Calu3 (cell line): ENCODE data around the gene DSE. TPM values are rescaled to one million over a fixed set of nuclear protein-coding genes. Genes with fewer than 3 reads are reported as not detected.

Experiments
- BruUV-seq: library from RNA; stranded (reverse); fragments of 400-500 nt; replicated peaks from 2 replicates; lab custom pipeline; 2021; lab: Mats Ljungman, UMichigan
- CTCF ChIA-PET: fragments of 300-600 bp; sonication (Branson Sonifier 250); formaldehyde crosslinking; loops from one replicate; lab custom pipeline; 2022; ENCODE audit warnings: antibody characterized with exemption; lab: Charles Lee
- DNase-seq: peaks from one replicate; pipeline ENCODE4 v3.0.0; 2022
- H3K27ac Mint-ChIP-seq: one replicate; pipeline ENCODE4 v1.8.0; 2022; ENCODE audit warnings: mixed read lengths; ENCODE audit not compliant: unreplicated experiment
- H3K27me3 Mint-ChIP-seq: one replicate; pipeline ENCODE4 v1.8.0; 2022; ENCODE audit warnings: mixed read lengths; ENCODE audit not compliant: unreplicated experiment
- H3K36me3 Mint-ChIP-seq: one replicate; pipeline ENCODE4 v1.8.0; 2022; ENCODE audit warnings: mild to moderate bottlenecking, moderate library complexity, mixed read lengths; ENCODE audit not compliant: insufficient read depth, unreplicated experiment
- H3K4me1 Mint-ChIP-seq: one replicate; pipeline ENCODE4 v1.8.0; 2022; ENCODE audit warnings: mild to moderate bottlenecking, low read depth, mixed read lengths; ENCODE audit not compliant: unreplicated experiment
- H3K4me3 Mint-ChIP-seq: one replicate; pipeline ENCODE4 v1.8.0; 2022; ENCODE audit warnings: mild to moderate bottlenecking, low read depth, moderate library complexity, mixed read lengths; ENCODE audit not compliant: unreplicated experiment
- H3K9me3 Mint-ChIP-seq: one replicate; pipeline ENCODE4 v1.8.0; 2022; ENCODE audit warnings: low read depth, mixed read lengths; ENCODE audit not compliant: unreplicated experiment
- intact Hi-C: fragments of 100-400 bp; cut with micrococcal nuclease; formaldehyde crosslinking; loops from one replicate; pipeline ENCODE4 v1.10.0; 2022; ENCODE audit not compliant: unreplicated experiment
- total RNA-seq: library from RNA; stranded (reverse); gene quantifications from 2 replicates; pipeline ENCODE4 v1.2.3, GENCODE V29; 2022
- TF ChIP-seq, protein P1 (sequence below): fragments of 200-600 bp; IDR thresholded peaks from one replicate; pipeline ENCODE4 v1.8.0; 2022; ENCODE audit warnings: antibody characterized with exemption; ENCODE audit not compliant: unreplicated experiment

Gene DSE
- total RNA-seq, 1 experiment from 2014 or later, result 43.8 TPM

DNA sequence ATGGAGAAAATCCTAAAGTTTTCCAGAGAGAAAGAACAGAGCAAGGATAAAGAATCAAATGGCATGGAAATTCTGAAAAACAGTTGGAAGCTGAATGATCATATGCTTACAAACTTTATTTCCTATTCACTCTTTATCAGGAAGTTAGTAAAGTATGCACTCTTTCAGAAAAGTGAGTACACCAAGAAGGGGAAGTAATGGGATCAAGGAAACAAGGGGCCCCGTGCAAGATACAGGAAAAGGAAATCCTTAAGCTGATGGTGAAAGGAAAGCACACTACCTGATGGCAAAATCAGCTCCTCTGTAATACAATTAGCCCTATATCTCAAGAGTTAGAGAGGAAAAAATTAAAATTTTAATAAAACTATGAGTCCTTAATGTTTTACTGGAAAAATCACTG lies 104.4 kb downstream of the DSE start:
- Mint-ChIP-seq H3K27ac (no peak overlapping the region), H3K4me1 (peaks cover 31% of the 10 kb centered on the region), H3K4me3 (no peak overlapping the region), H3K36me3 (no peaks in the 10 kb centered on the region), H3K9me3 (no peaks in the 10 kb centered on the region), H3K27me3 (no peaks in the 10 kb centered on the region)
- no TSS peak for BruUV-seq
- TF ChIP-seq, protein P1, sequence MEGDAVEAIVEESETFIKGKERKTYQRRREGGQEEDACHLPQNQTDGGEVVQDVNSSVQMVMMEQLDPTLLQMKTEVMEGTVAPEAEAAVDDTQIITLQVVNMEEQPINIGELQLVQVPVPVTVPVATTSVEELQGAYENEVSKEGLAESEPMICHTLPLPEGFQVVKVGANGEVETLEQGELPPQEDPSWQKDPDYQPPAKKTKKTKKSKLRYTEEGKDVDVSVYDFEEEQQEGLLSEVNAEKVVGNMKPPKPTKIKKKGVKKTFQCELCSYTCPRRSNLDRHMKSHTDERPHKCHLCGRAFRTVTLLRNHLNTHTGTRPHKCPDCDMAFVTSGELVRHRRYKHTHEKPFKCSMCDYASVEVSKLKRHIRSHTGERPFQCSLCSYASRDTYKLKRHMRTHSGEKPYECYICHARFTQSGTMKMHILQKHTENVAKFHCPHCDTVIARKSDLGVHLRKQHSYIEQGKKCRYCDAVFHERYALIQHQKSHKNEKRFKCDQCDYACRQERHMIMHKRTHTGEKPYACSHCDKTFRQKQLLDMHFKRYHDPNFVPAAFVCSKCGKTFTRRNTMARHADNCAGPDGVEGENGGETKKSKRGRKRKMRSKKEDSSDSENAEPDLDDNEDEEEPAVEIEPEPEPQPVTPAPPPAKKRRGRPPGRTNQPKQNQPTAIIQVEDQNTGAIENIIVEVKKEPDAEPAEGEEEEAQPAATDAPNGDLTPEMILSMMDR, result no peak
- CTCF ChIA-PET, result no interaction called here
- DNase-seq, result no peak
- intact Hi-C loops, result no loop called here

- DNase-seq, result no peak
- H3K4me1 Mint-ChIP-seq, result peaks cover 31% of the 10 kb centered on the region
- no peak overlapping the region for H3K27ac Mint-ChIP-seq
- TF ChIP-seq, protein P1, result no peak
- intact Hi-C loops, result no loop called here
- CTCF ChIA-PET, result no interaction called here
- no peaks in the 10 kb centered on the region for H3K27me3 Mint-ChIP-seq
- no peaks in the 10 kb centered on the region for H3K9me3 Mint-ChIP-seq
- BruUV-seq, result no TSS peak
- H3K4me3 Mint-ChIP-seq, result no peak overlapping the region
- no peaks in the 10 kb centered on the region for H3K36me3 Mint-ChIP-seq
Observed at GRCh38 chr6:116476002-116476678, 105.4 kb downstream of the DSE start.

DNA sequence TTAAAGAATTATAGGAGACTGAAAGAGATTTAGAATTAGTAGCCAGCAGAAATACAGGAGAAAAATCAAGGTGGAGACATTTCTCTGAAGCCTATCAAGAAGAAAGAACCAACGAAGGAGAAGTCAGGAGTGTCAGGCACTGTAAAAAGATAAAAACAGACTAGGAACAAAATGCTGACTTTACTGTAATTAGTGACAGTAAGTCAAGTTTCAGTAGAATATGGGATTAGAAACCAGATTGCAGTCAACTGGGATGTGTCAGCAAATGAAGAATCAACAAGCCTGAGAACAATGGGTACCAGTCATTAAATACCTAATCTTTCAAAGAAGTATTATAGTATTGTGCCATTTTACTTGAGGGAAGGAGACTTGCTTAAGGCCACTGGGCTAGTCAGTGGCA lies 112.0 kb downstream of the DSE start:
- CTCF ChIA-PET, result no interaction called here
- H3K4me3 Mint-ChIP-seq, result no peak overlapping the region
- DNase-seq, result no peak
- TF ChIP-seq, protein P1, result no peak
- peaks cover 14% of the 10 kb centered on the region for H3K4me1 Mint-ChIP-seq
- no peaks in the 10 kb centered on the region for H3K36me3 Mint-ChIP-seq
- no peaks in the 10 kb centered on the region for H3K27me3 Mint-ChIP-seq
- BruUV-seq, result no TSS peak
- no peak overlapping the region for H3K27ac Mint-ChIP-seq
- peaks cover 4% of the 10 kb centered on the region for H3K9me3 Mint-ChIP-seq
- intact Hi-C loops, result no loop called here

DNA sequence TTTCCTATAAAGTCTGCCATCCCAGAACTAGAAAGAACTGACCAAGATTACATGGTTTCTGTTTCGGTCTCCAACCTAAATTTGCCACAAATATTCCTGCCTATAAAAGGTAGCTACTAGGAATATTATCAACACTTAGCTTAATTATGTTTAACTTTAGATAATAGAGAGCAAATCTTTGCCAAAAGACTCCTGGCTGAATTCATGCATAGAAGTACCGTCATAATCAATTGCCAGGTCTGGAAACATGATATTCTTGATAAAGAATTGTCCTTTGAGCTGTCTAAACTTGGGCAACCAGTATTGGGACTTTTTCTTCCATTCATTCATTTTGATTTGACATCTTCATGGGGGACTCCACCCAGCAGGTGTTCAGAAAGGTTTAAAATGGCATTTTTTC lies 112.9 kb downstream of the DSE start:
- CTCF ChIA-PET, result no interaction called here
- peak; percentile 8 for DNase-seq
- TF ChIP-seq, protein P1, result no peak
- no peaks in the 10 kb centered on the region for H3K36me3 Mint-ChIP-seq
- H3K27me3 Mint-ChIP-seq, result no peaks in the 10 kb centered on the region
- H3K4me3 Mint-ChIP-seq, result no peak overlapping the region
- BruUV-seq, result no TSS peak
- H3K4me1 Mint-ChIP-seq, result peaks cover 14% of the 10 kb centered on the region
- no peak overlapping the region for H3K27ac Mint-ChIP-seq
- intact Hi-C loops, result no loop called here
- peaks cover 4% of the 10 kb centered on the region for H3K9me3 Mint-ChIP-seq
